Activated B cell treated with CpG ODN at 0.5 μM for 24 hours (primary cell): ENCODE data around the gene NAPSA. TPM values are rescaled to one million over a fixed set of nuclear protein-coding genes. Genes with fewer than 3 reads are reported as not detected.

Experiments used
- ATAC-seq: fragments of 200-7000 bp; cut with Tn5 transposase; one replicate; pipeline ENCODE4 v1.10.0; 2021; ENCODE audit warnings: low read depth, mild to moderate bottlenecking, moderate library complexity
- CTCF ChIA-PET: fragments of 350-600 bp; sonication (Branson Sonifier 250); formaldehyde crosslinking; loops from one replicate; lab custom pipeline; 2021; ENCODE audit warnings: antibody characterized with exemption; lab: Charles Lee
- POLR2A ChIA-PET: fragments of 350-600 bp; sonication (Branson Sonifier 250); formaldehyde crosslinking; loops from one replicate; lab custom pipeline; 2021; ENCODE audit warnings: antibody characterized with exemption; lab: Charles Lee
- DNase-seq: peaks from one replicate; pipeline ENCODE4 v3.0.0; 2022
- H3K27ac Mint-ChIP-seq: one replicate; pipeline ENCODE4 v1.8.0; 2020; ENCODE audit warnings: mixed read lengths
- H3K27me3 Mint-ChIP-seq: one replicate; pipeline ENCODE4 v1.8.0; 2021; ENCODE audit warnings: mixed read lengths
- H3K36me3 Mint-ChIP-seq: one replicate; pipeline ENCODE4 v1.8.0; 2021; ENCODE audit warnings: low read depth, mixed read lengths
- H3K4me1 Mint-ChIP-seq: one replicate; pipeline ENCODE4 v1.8.0; 2021; ENCODE audit warnings: mixed read lengths
- H3K4me3 Mint-ChIP-seq: one replicate; pipeline ENCODE4 v1.8.0; 2020; ENCODE audit warnings: mild to moderate bottlenecking, mixed read lengths
- H3K9me3 Mint-ChIP-seq: one replicate; pipeline ENCODE4 v1.8.0; 2020; ENCODE audit warnings: mixed read lengths
- intact Hi-C: fragments of 100-400 bp; cut with micrococcal nuclease; formaldehyde crosslinking; loops from one replicate; pipeline ENCODE4 v1.15.1; 2024
- total RNA-seq: library from RNA; stranded (reverse); gene quantifications from 2 replicates; pipeline ENCODE4 v1.2.3, GENCODE V29; 2022
- TF ChIP-seq, protein P1 (sequence below): fragments of 200-600 bp; IDR thresholded peaks from one replicate; pipeline ENCODE4 v1.8.0; 2022; ENCODE audit warnings: antibody characterized with exemption, mild to moderate bottlenecking

Gene NAPSA
- total RNA-seq, 1 donor from 2014 or later: 2.4 TPM

DNA sequence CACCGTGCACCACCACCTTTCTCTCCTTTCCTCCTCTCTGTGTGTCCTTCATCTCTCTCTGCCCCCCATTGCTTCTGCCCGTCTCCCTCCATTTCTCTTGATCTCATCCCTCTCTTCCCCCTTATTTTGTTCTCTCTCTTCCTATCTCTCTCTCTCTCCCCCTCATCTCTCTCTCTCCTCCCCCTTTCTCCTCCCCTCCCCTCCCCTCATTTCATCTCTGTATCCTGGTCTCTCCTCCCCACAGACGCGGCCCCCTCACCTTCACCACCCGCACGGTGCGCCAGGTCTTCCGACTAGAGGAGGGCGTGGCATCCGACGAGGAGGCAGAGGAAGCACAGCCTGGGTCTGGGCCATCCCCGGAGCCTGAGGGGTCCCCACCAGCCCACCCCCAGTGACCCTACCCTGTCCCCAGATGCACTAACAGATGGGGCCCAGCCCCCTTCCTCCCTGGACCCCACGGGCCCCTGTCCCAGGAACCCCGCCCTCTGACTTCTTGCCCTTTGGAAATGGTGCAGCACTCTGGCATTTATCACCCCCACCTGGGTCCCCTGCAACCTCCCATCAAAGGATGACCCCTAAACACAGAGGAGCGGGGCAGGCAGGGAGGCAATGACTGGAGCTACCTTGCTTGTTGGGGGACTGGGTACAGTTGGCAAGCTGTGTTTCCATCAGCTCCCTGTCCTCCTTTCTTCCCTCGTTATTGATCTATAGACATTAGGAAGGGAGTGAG is 55.9 kb downstream of the NAPSA start:
- ATAC-seq (no peak), DNase-seq (no peak)
- Mint-ChIP-seq H3K9me3 (no peaks in the 10 kb centered on the region), H3K4me3 (no peak overlapping the region), H3K4me1 (peaks cover 14% of the 10 kb centered on the region), H3K27ac (no peak overlapping the region), H3K27me3 (peaks cover 48% of the 10 kb centered on the region), H3K36me3 (no peaks in the 10 kb centered on the region)
- TF ChIP-seq, protein P1, sequence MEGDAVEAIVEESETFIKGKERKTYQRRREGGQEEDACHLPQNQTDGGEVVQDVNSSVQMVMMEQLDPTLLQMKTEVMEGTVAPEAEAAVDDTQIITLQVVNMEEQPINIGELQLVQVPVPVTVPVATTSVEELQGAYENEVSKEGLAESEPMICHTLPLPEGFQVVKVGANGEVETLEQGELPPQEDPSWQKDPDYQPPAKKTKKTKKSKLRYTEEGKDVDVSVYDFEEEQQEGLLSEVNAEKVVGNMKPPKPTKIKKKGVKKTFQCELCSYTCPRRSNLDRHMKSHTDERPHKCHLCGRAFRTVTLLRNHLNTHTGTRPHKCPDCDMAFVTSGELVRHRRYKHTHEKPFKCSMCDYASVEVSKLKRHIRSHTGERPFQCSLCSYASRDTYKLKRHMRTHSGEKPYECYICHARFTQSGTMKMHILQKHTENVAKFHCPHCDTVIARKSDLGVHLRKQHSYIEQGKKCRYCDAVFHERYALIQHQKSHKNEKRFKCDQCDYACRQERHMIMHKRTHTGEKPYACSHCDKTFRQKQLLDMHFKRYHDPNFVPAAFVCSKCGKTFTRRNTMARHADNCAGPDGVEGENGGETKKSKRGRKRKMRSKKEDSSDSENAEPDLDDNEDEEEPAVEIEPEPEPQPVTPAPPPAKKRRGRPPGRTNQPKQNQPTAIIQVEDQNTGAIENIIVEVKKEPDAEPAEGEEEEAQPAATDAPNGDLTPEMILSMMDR: no peak
- intact Hi-C loops: no loop called here
- ChIA-PET CTCF (no interaction called here), POLR2A (no interaction called here)

DNA sequence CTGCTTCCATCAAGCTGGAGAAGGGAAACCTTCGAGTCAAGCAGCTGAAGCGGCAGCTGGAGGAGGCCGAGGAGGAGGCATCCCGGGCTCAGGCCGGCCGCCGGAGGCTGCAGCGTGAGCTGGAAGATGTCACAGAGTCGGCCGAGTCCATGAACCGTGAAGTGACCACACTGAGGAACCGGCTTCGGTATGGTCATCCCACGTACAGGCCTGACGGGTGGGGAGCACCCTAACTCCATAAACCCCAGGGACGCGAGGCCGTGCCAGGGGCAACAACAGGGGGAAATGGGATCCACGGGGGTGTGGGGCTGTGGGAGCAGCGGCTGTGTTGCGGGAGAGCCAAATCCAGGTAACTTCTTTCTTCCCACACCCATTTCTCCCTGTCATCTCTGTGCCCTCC is 56.4 kb downstream of the NAPSA start:
- ChIA-PET POLR2A (no interaction called here), CTCF (no interaction called here)
- no peak overlapping the region for H3K27ac Mint-ChIP-seq
- peaks cover 44% of the 10 kb centered on the region for H3K27me3 Mint-ChIP-seq
- DNase-seq (no peak), ATAC-seq (no peak)
- no peak overlapping the region for H3K4me3 Mint-ChIP-seq
- TF ChIP-seq, protein P1: no peak
- intact Hi-C loops: no loop called here
- no peaks in the 10 kb centered on the region for H3K36me3 Mint-ChIP-seq
- H3K4me1 Mint-ChIP-seq: peaks cover 9% of the 10 kb centered on the region
- no peaks in the 10 kb centered on the region for H3K9me3 Mint-ChIP-seq

Other genes with a start within 250 kb of the NAPSA start
- gene IZUMO2, start 202.4 kb downstream of the NAPSA start, total RNA-seq: not detected in 2 replicates
- not detected in 2 replicates for gene MYH14, start 162.0 kb downstream of the NAPSA start, total RNA-seq
- gene KCNC3, start 36.3 kb downstream of the NAPSA start, total RNA-seq: 34.5 and 44.3 TPM in 2 replicates
- 66.9 and 79.5 TPM in 2 replicates for gene NR1H2, start 10.8 kb upstream of the NAPSA start, total RNA-seq
- gene POLD1, start 18.7 kb upstream of the NAPSA start, total RNA-seq: 58.8 and 65.5 TPM in 2 replicates
- gene SPIB, start 53.3 kb upstream of the NAPSA start, total RNA-seq: 280 and 324 TPM in 2 replicates
- gene MYBPC2, start 67.3 kb upstream of the NAPSA start, total RNA-seq: 1.1 and 1.4 TPM in 2 replicates
- gene EMC10, start 110.9 kb upstream of the NAPSA start, total RNA-seq: 70.8 and 72.1 TPM in 2 replicates
- gene GARIN5A, start 111.2 kb upstream of the NAPSA start, total RNA-seq: 0.29 and 0.67 TPM in 2 replicates
- gene JOSD2, start 145.6 kb upstream of the NAPSA start, total RNA-seq: 21.0 and 23.7 TPM in 2 replicates
- not detected in 2 replicates for gene ASPDH, start 148.3 kb upstream of the NAPSA start, total RNA-seq
- gene LRRC4B, start 202.8 kb upstream of the NAPSA start, total RNA-seq: not detected in 2 replicates